Gastroesophageal sphincter (tissue), 3 donors: ENCODE results near the gene JMJD4.

ENCODE experiments used
- CTCF ChIP-seq, 4 experiments: fragments of 200-600 bp in 2 of 4; fragments of 450-650 bp in 2 of 4; sonication (generic) in 1 of 4; IDR thresholded peaks; one replicate each; pipeline ENCODE4 v1.5.1; 2017 to 2019; ENCODE audit warnings: antibody characterized with exemption in 4 of 4, mild to moderate bottlenecking in 2 of 4, moderate library complexity in 2 of 4
- EP300 ChIP-seq: sonication (generic); formaldehyde crosslinking; IDR thresholded peaks from one replicate; pipeline ENCODE4 v1.6.1; 2017; ENCODE audit warnings: antibody characterized with exemption, mild to moderate bottlenecking
- POLR2A ChIP-seq, 2 donors: fragments of 450-650 bp; IDR thresholded peaks; one replicate each; pipeline ENCODE4 v1.6.1; 2017; ENCODE audit warnings: antibody characterized with exemption in 2 of 2, mild to moderate bottlenecking in 2 of 2, moderate library complexity in 1 of 2
- POLR2AphosphoS5 ChIP-seq: sonication (generic); formaldehyde crosslinking; IDR thresholded peaks from one replicate; pipeline ENCODE4 v1.6.1; 2017; ENCODE audit warnings: antibody characterized with exemption

- TF ChIP-seq POLR2A (IDR thresholded peaks at IDR 0.05) (no peak), CTCF (IDR thresholded peaks at IDR 0.05) (no peak), POLR2AphosphoS5 (no peak), EP300 (no peak)
These were observed 10.6 kb upstream of the JMJD4 start for GRCh38 chr1:227745568-227746265.
